ENCODE results near the gene SH3YL1. TPM values are rescaled to one million over a fixed set of nuclear protein-coding genes. Genes with fewer than 3 reads are reported as not detected.

Gene SH3YL1
- total and polyA plus RNA-seq, 2 experiments from 2014 or later: 15.8 to 35.1 TPM

- Histone ChIP-seq H3K36me3 (peaks cover 36% of the 10 kb centered on the region), H3K27me3 (no peaks in the 10 kb centered on the region), H3K4me3 (no peak overlapping the region), H3K9me3 (ENCODE audit: low read depth) (no peaks in the 10 kb centered on the region), H3K27ac (no peak overlapping the region), H3K4me1 (ENCODE audit: low read depth) (no peaks in the 10 kb centered on the region)
- no peak for DNase-seq (ENCODE audit: low read depth in 1 of 2, low spot score in 1 of 2)
- TF ChIP-seq CTCF (IDR thresholded peaks at IDR 0.05; ENCODE audit: low read depth, low read length): no peak
Observed at GRCh38 chr2:274503-274902, 10.7 kb upstream of the SH3YL1 start.

- H3K27me3 ChIP-seq: no peaks in the 10 kb centered on the region
- DNase-seq (ENCODE audit: low read depth in 1 of 2, low spot score in 1 of 2): no peak
- no peak for TF ChIP-seq CTCF (IDR thresholded peaks at IDR 0.05; ENCODE audit: low read depth, low read length)
- no peaks in the 10 kb centered on the region for H3K4me1 ChIP-seq (ENCODE audit: low read depth)
- no peak overlapping the region for H3K4me3 ChIP-seq
- H3K9me3 ChIP-seq (ENCODE audit: low read depth): no peaks in the 10 kb centered on the region
- H3K36me3 ChIP-seq: peaks cover 29% of the 10 kb centered on the region
- H3K27ac ChIP-seq: no peak overlapping the region
Observed at GRCh38 chr2:273333-273732, 9.5 kb upstream of the SH3YL1 start.

- H3K9me3 ChIP-seq (ENCODE audit: low read depth): no peaks in the 10 kb centered on the region
- peaks cover 16% of the 10 kb centered on the region for H3K36me3 ChIP-seq
- H3K27me3 ChIP-seq: no peaks in the 10 kb centered on the region
- no peak for DNase-seq (ENCODE audit: low read depth in 1 of 2, low spot score in 1 of 2)
- H3K4me1 ChIP-seq (ENCODE audit: low read depth): no peaks in the 10 kb centered on the region
- no peak overlapping the region for H3K4me3 ChIP-seq
- no peak overlapping the region for H3K27ac ChIP-seq
- TF ChIP-seq CTCF (IDR thresholded peaks at IDR 0.05; ENCODE audit: low read depth, low read length): no peak
Observed at GRCh38 chr2:271917-272316, 8.1 kb upstream of the SH3YL1 start.

GRCh38 chr2:270861-271260, 7.0 kb upstream of the SH3YL1 start:
- no peak for DNase-seq (ENCODE audit: low read depth in 1 of 2, low spot score in 1 of 2)
- H3K36me3 ChIP-seq: peaks cover 12% of the 10 kb centered on the region
- H3K27me3 ChIP-seq: no peaks in the 10 kb centered on the region
- H3K27ac ChIP-seq: no peak overlapping the region
- TF ChIP-seq CTCF (IDR thresholded peaks at IDR 0.05; ENCODE audit: low read depth, low read length): no peak
- H3K4me1 ChIP-seq (ENCODE audit: low read depth): peaks cover under 1% of the 10 kb centered on the region
- H3K9me3 ChIP-seq (ENCODE audit: low read depth): no peaks in the 10 kb centered on the region
- H3K4me3 ChIP-seq: no peak overlapping the region

- Histone ChIP-seq H3K9me3 (ENCODE audit: low read depth) (no peaks in the 10 kb centered on the region), H3K27me3 (no peaks in the 10 kb centered on the region), H3K27ac (no peak overlapping the region), H3K4me3 (no peak overlapping the region), H3K4me1 (ENCODE audit: low read depth) (peaks cover 6% of the 10 kb centered on the region), H3K36me3 (peaks cover 8% of the 10 kb centered on the region)
- no peak for TF ChIP-seq CTCF (IDR thresholded peaks at IDR 0.05; ENCODE audit: low read depth, low read length)
- no peak for DNase-seq (ENCODE audit: low read depth in 1 of 2, low spot score in 1 of 2)
Observed at GRCh38 chr2:269356-270030, 5.7 kb upstream of the SH3YL1 start.

All from cardiac muscle cell (in vitro differentiated cells and primary cell).